ENCODE results near the gene SGF29. TPM values are rescaled to one million over a fixed set of nuclear protein-coding genes. Genes with fewer than 3 reads are reported as not detected.
"Not testable (repeated sequence)": the region's sequence is repeated elsewhere in the genome, so short reads cannot be mapped to it uniquely, and the experiment has no call there.

Gene SGF29
- total RNA-seq, 1 donor from 2014 or later = 9.4 TPM

DNA sequence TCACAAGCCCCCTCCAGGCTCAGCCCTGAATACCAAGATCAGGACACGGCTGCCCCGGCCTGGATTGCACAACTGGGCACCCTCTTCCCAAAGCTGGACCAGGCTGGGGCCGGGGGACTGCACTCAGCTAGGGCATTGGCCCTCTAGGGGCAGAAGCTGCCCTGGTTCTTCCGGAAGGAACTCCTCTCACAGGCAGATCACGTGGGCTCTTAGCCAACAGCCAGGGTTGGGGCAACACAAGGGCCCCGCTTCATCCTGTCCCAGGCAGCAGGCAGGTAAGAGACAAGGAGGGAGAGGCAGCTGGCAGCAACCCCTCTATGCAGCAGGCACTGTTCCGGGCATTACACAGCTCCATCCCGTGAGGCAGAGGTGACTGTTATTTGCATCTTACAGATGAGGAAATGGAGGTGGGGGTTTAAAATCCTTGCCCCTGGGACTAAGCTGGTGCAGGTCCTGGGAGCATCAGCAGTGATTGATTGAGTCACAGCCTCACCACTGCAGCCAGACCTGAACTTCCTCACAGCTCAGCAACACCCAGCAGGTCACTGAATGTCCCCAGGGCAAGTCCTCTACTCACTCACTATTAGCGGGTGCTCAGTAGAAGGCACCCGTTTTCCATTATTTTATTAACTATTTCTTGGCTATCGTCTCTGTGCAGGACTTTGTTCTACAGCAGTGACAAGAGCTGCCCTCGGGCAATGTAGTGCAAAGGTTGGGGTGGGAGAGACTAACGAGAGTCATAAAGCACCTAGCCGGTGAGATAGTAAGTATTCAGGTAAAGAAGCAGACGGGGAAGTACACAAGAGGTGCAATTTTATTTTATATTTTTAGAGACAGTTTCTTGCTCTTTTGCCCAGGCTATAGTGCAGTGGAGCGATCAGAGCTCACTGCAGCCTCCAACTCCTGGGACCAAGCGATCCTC, 58.9 kb downstream of the SGF29 start:
- not testable (repeated sequence) for DNase-seq

DNA sequence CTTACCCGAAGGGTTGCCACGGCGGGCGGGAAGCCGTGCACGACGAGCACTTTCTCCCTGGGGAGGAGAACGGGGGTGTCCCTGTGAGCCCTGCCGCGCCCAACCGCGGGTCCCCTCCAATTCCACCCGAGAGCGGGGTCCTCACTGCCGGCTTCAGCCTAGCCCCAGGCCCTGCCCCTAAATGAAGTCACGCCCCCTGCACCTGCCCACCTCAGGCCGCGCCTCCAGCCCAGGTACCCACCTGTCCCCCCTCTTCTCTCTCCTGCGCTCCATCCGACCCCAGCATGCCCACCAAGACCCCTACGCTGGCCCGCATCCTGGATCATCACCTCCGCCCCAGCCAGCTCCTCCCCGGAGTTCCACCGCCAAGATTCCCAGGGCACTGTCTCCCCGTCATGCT, 60.2 kb downstream of the SGF29 start:
- not testable (repeated sequence) for DNase-seq

GRCh38 chr16:28614561-28614960, 60.8 kb downstream of the SGF29 start:
- DNase-seq = not testable (repeated sequence)

GRCh38 chr16:28615486-28616223, 61.9 kb downstream of the SGF29 start:
- not testable (repeated sequence) for DNase-seq

GRCh38 chr16:28616224-28616577, 62.5 kb downstream of the SGF29 start:
- not testable (repeated sequence) for DNase-seq

DNA sequence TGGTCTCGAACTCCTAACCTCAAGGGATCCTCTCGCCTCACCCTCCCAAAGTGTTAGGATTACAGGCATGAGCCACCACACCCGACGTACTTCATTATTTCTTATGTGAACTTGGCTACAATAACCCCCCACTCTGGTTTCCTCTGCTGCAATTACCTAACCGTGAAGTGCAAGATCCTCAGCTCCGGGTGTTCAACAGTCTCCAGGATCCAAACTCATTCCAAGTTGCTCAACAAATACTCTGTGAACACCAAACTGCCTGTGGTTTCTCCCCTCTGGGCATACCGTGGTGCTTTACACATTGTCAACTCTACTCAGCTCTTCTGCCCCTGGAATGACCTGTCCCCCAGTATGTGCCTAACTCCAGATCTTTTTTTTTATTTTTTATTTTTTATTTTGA, 62.9 kb downstream of the SGF29 start:
- DNase-seq = no peak

DNA sequence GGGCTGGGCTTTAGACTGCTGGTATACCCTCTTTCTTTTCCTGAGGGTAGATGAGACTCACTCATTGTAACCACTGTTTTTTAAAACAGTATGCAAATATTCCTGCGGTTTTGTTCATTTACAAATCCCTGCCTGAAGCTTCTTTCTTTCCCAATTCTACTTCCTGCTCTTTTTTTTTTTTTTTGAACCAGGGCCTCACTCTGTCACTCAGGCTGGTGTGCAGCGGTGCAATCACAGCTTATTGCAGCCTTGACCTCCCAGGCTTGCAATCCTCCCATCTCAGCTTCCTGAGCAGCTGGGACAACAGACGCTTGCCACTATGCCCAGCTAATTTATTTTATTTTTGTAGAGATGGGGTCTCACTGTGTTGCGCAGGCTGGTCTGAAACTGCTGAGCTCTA, 64.2 kb downstream of the SGF29 start:
- no peak for DNase-seq

GRCh38 chr16:28620316-28620715, 66.6 kb downstream of the SGF29 start:
- DNase-seq = not testable (repeated sequence)

DNA sequence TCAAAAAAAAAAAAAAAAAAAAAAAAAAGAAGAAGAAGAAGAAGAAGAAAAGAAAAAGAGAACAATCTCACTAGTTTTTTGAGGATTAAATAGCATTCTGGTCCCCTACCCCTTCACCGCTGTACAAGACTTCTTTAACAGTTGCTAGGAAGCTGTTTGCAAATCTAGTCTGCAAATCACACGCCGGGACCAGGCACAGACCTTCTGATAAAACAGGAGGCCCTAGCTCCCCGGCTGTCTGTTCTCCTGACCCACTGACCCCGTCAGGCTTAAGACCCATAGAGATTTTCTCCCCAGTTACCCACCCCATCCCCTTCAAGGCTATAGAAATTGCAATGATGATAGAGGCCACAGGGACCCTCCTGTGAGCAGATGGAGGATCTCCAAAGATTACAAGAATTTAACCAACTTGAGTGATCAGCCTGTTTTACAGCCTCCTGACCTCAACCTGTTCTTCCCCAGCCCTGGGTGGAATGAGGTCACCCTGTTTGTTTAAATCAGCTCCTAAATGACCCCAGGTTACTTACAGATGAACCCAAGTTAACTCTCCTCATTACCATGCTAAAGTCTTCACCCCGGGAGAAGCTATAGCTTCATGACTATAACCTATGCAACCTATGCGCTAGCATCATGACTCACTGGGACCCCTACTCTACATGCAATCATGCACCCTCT, 67.9 kb downstream of the SGF29 start:
- DNase-seq = no peak

DNA sequence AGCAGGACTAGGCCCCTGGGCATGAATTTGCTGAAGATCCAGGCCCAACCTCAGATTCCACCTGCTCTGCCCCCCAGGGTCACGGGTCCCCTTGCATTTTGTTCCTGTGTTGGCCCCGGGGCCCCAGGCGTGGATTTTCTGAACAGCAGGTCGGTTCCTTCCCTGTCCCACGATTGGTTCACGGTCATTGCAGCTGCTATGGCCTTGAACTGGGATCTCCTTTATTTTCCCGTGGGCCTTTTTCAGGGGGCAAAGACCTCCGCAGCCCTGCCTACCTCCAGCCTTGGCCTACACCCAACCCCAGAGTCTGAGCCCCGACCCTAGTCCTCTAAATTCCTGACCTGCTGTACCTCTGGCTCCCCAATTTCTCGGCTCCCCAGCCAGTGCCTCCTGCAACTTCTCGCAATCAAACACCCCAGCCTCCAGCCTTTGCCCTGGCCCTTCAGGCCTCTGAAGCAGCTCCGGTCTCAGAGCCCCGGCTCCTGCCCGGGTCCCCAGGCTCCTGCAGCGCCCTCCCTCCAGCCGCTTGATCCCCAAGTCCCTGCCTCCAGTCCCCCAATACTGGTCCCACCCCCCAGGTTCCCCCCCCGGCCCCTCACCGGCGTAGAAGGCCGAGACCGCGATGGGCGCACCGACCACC, 68.9 kb downstream of the SGF29 start:
- not testable (repeated sequence) for DNase-seq

DNA sequence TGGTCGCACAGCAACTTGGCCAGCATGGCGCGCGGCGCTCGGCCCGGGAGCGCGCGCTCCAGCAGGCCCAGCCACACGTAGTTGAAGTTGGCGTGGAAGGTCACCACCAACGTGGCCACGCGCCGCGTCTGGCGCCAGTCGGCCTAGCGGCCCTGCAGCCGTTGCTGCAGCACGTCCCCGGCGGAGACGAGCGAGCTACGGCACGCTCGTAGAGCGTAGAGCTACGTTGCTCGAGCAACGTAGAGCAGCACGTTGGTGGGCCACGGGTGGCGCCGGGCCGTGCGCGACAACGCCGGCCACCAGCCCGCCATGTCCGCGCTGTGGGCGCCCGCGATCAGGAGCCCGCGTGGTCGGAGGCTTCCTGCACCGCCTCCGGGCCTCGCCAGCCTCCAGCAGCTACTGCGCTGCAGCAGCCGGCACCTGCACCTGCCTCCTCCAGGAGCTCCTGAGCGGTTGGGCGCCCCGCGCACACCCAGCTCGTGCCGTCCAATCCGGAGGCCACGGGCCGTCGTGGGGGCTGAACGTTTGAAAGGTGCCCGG, 69.5 kb downstream of the SGF29 start:
- DNase-seq = no peak

DNA sequence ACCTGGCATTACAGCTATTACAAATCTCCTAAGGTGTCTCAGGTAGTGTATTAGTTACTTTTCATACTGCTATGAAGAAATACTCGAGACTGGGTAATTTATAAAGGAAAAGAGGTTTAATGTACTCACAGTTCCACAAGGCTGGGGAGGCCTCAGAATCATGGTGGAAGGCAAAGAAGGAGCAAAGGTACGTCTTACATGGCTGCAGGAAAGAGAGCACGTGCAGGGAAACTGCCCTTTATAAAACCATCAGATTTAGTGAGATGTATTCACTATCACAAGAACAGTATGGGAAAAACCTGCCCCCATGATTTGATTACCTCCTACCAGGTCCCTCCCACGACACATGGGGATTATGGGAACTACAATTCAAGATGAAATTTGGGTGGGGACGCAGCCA, 77.2 kb downstream of the SGF29 start:
- not testable (repeated sequence) for DNase-seq

DNA sequence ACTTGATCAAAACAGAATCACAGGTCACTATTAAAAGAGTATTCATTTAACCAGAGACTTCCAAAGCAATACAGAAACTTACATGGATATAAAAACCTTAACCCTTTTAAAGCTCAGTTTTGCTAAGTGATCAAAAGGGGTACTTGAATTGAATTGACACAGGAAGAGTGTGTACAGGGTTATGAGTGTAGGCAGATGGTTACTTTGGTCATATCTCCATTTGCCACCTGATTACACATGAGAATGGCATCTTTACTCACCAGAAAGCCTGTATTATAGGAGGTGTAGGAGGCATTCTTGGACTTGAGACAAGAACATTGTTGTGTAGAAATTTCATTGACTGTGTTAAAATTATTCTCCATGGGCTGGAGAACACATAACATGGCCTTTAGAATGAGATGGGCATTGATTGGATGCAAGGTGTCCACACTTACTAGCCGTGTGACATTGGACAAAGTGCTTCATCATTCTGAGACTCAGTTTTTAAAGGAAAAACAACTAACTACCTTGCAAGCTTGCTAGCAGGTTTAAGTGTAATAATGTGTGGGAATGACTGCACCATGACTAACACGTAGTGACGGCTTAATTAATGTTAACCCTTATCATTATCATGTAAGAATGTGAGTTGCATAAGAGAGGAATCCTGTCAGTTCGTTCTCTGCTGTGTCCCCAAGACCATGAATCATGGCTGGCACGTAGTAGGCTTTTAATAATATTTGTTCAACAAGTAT, 82.5 kb downstream of the SGF29 start:
- DNase-seq = not testable (repeated sequence)

- not testable (repeated sequence) for DNase-seq
Observed at GRCh38 chr16:28637765-28638164, 84.0 kb downstream of the SGF29 start, which contains the start of gene NPIPB8. Gene NPIPB8 (plus strand): TSS chr16:28638065. CDS start chr16:28638361, 296 bp downstream.

DNA sequence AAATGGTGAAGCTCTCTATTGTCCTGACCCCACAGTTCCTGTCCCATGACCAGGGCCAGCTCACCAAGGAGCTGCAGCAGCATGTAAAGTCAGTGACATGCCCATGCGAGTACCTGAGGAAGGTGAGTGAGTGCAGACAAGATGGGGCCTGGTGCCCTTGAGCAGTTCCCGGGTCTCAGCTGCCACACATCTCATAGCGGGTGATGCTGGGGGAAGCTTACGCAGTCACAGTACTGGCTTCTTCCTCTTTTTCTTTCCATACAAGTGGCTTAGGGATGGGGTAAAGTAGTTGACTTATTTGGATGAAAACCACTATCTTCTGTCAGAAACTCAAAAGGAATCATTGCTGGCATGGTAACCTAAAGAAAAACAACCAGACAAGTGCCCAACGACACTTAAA, 84.6 kb downstream of the SGF29 start:
- not testable (repeated sequence) for DNase-seq

DNA sequence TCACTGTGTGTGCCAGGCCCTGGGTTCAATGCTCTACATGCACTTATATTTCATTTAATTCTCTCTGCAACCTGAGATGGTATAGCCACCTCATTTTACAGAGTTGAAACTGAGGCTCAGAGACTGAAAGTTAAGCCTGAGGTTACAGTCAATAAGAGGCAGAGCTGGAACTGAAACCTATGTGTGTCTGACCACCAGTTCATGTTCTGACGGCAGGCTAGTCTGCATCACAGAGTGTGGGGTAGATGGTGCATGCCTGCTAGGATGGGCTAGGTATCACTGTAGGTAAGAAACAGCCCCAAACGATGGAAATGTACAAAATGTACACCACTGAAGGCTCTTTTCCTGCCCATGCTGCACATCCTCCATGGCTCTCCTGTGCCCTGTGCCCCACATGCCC, 86.2 kb downstream of the SGF29 start:
- not testable (repeated sequence) for DNase-seq

Other genes starting within 250 kb of the SGF29 start
- 1.9 TPM for gene NPIPB6, start 190.4 kb upstream of the SGF29 start, total RNA-seq
- gene EIF3CL, start 150.1 kb upstream of the SGF29 start, total RNA-seq = 59.1 TPM
- not detected for gene NPIPB7, start 81.6 kb upstream of the SGF29 start, total RNA-seq
- 14.6 TPM for gene CLN3, start 61.8 kb upstream of the SGF29 start, total RNA-seq
- gene APOBR, start 59.3 kb upstream of the SGF29 start, total RNA-seq = 1.7 TPM
- not detected for gene IL27, start 47.1 kb upstream of the SGF29 start, total RNA-seq
- gene NUPR1, start 14.9 kb upstream of the SGF29 start, total RNA-seq = 8.4 TPM
- gene SULT1A2, start 43.1 kb downstream of the SGF29 start, total RNA-seq = 0.39 TPM
- 12.0 TPM for gene SULT1A1, start 56.1 kb downstream of the SGF29 start, total RNA-seq
- 1.7 TPM for gene NPIPB8, start 84.1 kb downstream of the SGF29 start, total RNA-seq
- gene EIF3C, start 157.5 kb downstream of the SGF29 start, total RNA-seq = 170 TPM
- 6.3 TPM for gene NPIPB9, start 197.9 kb downstream of the SGF29 start, total RNA-seq